Diencephalon (tissue), 1 donor: ENCODE measurements around the gene FRS2. TPM values are rescaled to one million over a fixed set of nuclear protein-coding genes. Genes with fewer than 3 reads are reported as not detected.

Experiments
- small RNA-seq: library from RNA; depleted of rRNA; stranded (forward); fragments of <200 nt; gene quantifications from one replicate; pipeline ENCODE3, GENCODE V24; 2014
- total RNA-seq: library from RNA; depleted of rRNA; stranded (reverse); fragments of >200 nt; gene quantifications from one replicate; pipeline ENCODE4 v1.2.3, GENCODE V29; 2014

The FRS2 gene
- 61.6 TPM for total RNA-seq

GRCh38 chr12:69470189-69471075 lies at the start of gene FRS2:
TSS of gene FRS2 (plus strand) at chr12:69470388. CDS start at chr12:69569031, 98,643 bp downstream.

GRCh38 chr12:69585189-69586062 lies 115.2 kb downstream of the FRS2 start, which contains the start of gene CCT2:
TSS of gene CCT2 (plus strand) at chr12:69585459. CDS start at chr12:69585522, 63 bp downstream.

GRCh38 chr12:69610729-69611128 lies 140.5 kb downstream of the FRS2 start, which contains the start of gene LRRC10:
TSS of gene LRRC10 (minus strand) at chr12:69610907. CDS start at chr12:69610838, 69 bp downstream.

Small RNA genes within 50 kb of the gene (small RNA-seq; reads per million reads assigned to genes)
- 0.90 reads per million, percentile 75 among the genes with 10 or more reads in this experiment for gene MIR3913-1

Other genes starting within 250 kb of the FRS2 start
- gene CPSF6, start 230.8 kb upstream of the FRS2 start, total RNA-seq: 104 TPM
- 7.4 TPM for gene LYZ, start 122.0 kb upstream of the FRS2 start, total RNA-seq
- 31.1 TPM for gene YEATS4, start 110.6 kb upstream of the FRS2 start, total RNA-seq
- gene CCT2, start 115.1 kb downstream of the FRS2 start, total RNA-seq: 239 TPM
- not detected for gene LRRC10, start 140.5 kb downstream of the FRS2 start, total RNA-seq
- 11.5 TPM for gene BEST3, start 228.9 kb downstream of the FRS2 start, total RNA-seq